Fibroblast of peridontal ligament (primary cell): Measurements from ENCODE around the gene OSCP1.
A peak's percentile ranks its signal among the peaks of the same experiment; 100 is the strongest.

Experiments used
- DNase-seq: peaks from one replicate; pipeline ENCODE4 v3.0.0-alpha.2; 2010; ENCODE audit errors: extremely low read depth

Gene OSCP1

GRCh38 chr1:36446746-36447145 lies 3.5 kb downstream of the OSCP1 start:
- no peak for DNase-seq

- DNase-seq: no peak
These were observed 4.0 kb downstream of the OSCP1 start for GRCh38 chr1:36446271-36446670.

GRCh38 chr1:36443297-36443696 lies 7.0 kb downstream of the OSCP1 start:
- DNase-seq: no peak

GRCh38 chr1:36442337-36442736 lies 7.9 kb downstream of the OSCP1 start:
- DNase-seq: no peak

- DNase-seq: no peak
These were observed 9.6 kb downstream of the OSCP1 start for GRCh38 chr1:36440646-36441045.

- no peak for DNase-seq
These were observed 10.2 kb downstream of the OSCP1 start for GRCh38 chr1:36440044-36440443.

- DNase-seq: no peak
These were observed 11.5 kb downstream of the OSCP1 start for GRCh38 chr1:36438715-36439114.

- DNase-seq: no peak
These were observed 13.4 kb downstream of the OSCP1 start for GRCh38 chr1:36436821-36437220.

GRCh38 chr1:36433102-36433501 lies 17.1 kb downstream of the OSCP1 start:
- DNase-seq: no peak

- no peak for DNase-seq
These were observed 17.6 kb downstream of the OSCP1 start for GRCh38 chr1:36432616-36433015.

GRCh38 chr1:36425791-36426190 lies 24.5 kb downstream of the OSCP1 start:
- DNase-seq: no peak

GRCh38 chr1:36421649-36422048 lies 28.6 kb downstream of the OSCP1 start:
- DNase-seq: no peak

GRCh38 chr1:36420836-36421317 lies 29.4 kb downstream of the OSCP1 start:
- peak; percentile 86 for DNase-seq

- peak; percentile 79 for DNase-seq
These were observed 29.8 kb downstream of the OSCP1 start for GRCh38 chr1:36420409-36420808.

GRCh38 chr1:36419569-36419968 lies 30.7 kb downstream of the OSCP1 start:
- peak; percentile 30 for DNase-seq

GRCh38 chr1:36419140-36419539 lies 31.1 kb downstream of the OSCP1 start:
- DNase-seq: no peak

GRCh38 chr1:36417931-36418330 lies 32.3 kb downstream of the OSCP1 start:
- DNase-seq: no peak

- DNase-seq: no peak
These were observed 34.5 kb downstream of the OSCP1 start for GRCh38 chr1:36415661-36416326.

- no peak for DNase-seq
These were observed 35.9 kb downstream of the OSCP1 start for GRCh38 chr1:36414384-36414783.

- DNase-seq: no peak
These were observed 38.3 kb downstream of the OSCP1 start for GRCh38 chr1:36411674-36412648.

GRCh38 chr1:36408479-36408878 lies 41.8 kb downstream of the OSCP1 start:
- peak; percentile 32 for DNase-seq

- DNase-seq: no peak
These were observed 43.8 kb downstream of the OSCP1 start for GRCh38 chr1:36406440-36406839.

- no peak for DNase-seq
These were observed 47.8 kb downstream of the OSCP1 start for GRCh38 chr1:36402504-36402890.
